Sigmoid colon (tissue), 7 donors: ENCODE results near the gene UPF2. TPM values are rescaled to one million over a fixed set of nuclear protein-coding genes. Genes with fewer than 3 reads are reported as not detected.

Experiments used
- DNase-seq: peaks from one replicate; pipeline ENCODE4 v3.0.0-alpha.2; 2019
- H3K27ac ChIP-seq, 4 donors: fragments of 200-600 bp; sonication (generic); one replicate each; pipeline ENCODE4 v1.5.1; 2016 to 2019; ENCODE audit warnings: mild to moderate bottlenecking in 1 of 4
- H3K27me3 ChIP-seq, 3 donors: fragments of 200-600 bp; sonication (generic); one replicate each; pipeline ENCODE4 v1.5.1; 2019; ENCODE audit warnings: mild to moderate bottlenecking in 1 of 3
- H3K36me3 ChIP-seq, 4 donors: fragments of 200-600 bp; sonication (generic); one replicate each; pipeline ENCODE4 v1.5.1; 2016 to 2019
- H3K4me1 ChIP-seq, 4 donors: fragments of 200-600 bp; sonication (generic); one replicate each; pipeline ENCODE4 v1.5.1; 2017 to 2019
- H3K4me3 ChIP-seq, 4 donors: fragments of 200-600 bp; sonication (generic); one replicate each; pipeline ENCODE4 v1.5.1; 2017 to 2019; ENCODE audit warnings: mild to moderate bottlenecking in 2 of 4, moderate library complexity in 1 of 4
- H3K9me3 ChIP-seq, 4 donors: fragments of 200-600 bp in 3 of 4; sonication (generic) in 3 of 4; one replicate each; pipeline versions ENCODE4 v1.5.1 to v1.6.1; 2013 to 2019
- CTCF ChIP-seq, 4 experiments: fragments of 450-650 bp in 3 of 4; fragments of 200-600 bp in 1 of 4; IDR thresholded peaks; one replicate each; pipeline ENCODE4 v1.5.1; 2016 to 2019; ENCODE audit warnings: antibody characterized with exemption in 4 of 4, mild to moderate bottlenecking in 3 of 4, moderate library complexity in 2 of 4
- EP300 ChIP-seq, 4 donors: sonication (generic); formaldehyde crosslinking; IDR thresholded peaks; one replicate each; pipeline ENCODE4 v1.6.1; 2017; ENCODE audit warnings: antibody characterized with exemption in 4 of 4
- POLR2A ChIP-seq, 2 donors: fragments of 450-650 bp; IDR thresholded peaks; one replicate each; pipeline ENCODE4 v1.6.1; 2016; ENCODE audit warnings: antibody characterized with exemption in 2 of 2, mild to moderate bottlenecking in 2 of 2, moderate library complexity in 2 of 2
- POLR2AphosphoS5 ChIP-seq, 4 donors: sonication (generic); formaldehyde crosslinking; IDR thresholded peaks; one replicate each; pipeline ENCODE4 v1.6.1; 2017; ENCODE audit warnings: antibody characterized with exemption in 4 of 4
- WGBS, 2 donors: extraction: QIAGEN DNeasy Blood & Tissue Kit; methylation state at CpG; one replicate each; pipeline ENCODE4 v1.1.7; 2013; 5-methylcytosine and 5-hydroxymethylcytosine counted together
- intact Hi-C: fragments of 100-400 bp; cut with DNase I; formaldehyde crosslinking; loops from one replicate; pipeline ENCODE4 v1.15.1; 2023
- polyA plus RNA-seq, 3 donors: library from polyadenylated mRNA; stranded (reverse); fragments of 200-250 nt; gene quantifications; one replicate each; pipeline ENCODE4 v1.2.3, GENCODE V29; 2013
- total RNA-seq, 4 donors: library from RNA; depleted of rRNA; stranded (reverse); fragments of >200 nt; gene quantifications; one replicate each; pipeline ENCODE4 v1.1.0, GENCODE V29; 2016
- donor health status: healthy with polysubstance abuse.
- donor health status: Bipolar disorder and iron deficiency.
- donor health status: healthy.

Gene UPF2
- total and polyA plus RNA-seq, 7 donors: 11.4 to 36.9 (median 29.3) TPM

GRCh38 chr10:11907914-11908313 lies 134.7 kb downstream of the UPF2 start:
- Histone ChIP-seq H3K27me3 (no peaks in the 10 kb centered on the region), H3K36me3 (no peaks in the 10 kb centered on the region), H3K4me1 (no peaks in the 10 kb centered on the region), H3K9me3 (no peaks in the 10 kb centered on the region), H3K27ac (no peak overlapping the region), H3K4me3 (no peak overlapping the region)
- WGBS, 2 donors: 94% methylated on average over 18 of the region's 18 CpGs
- intact Hi-C loops: no loop called here
- no peak for DNase-seq
- TF ChIP-seq POLR2AphosphoS5 (IDR thresholded peaks at IDR 0.05): no peak
- no peak for TF ChIP-seq POLR2A (IDR thresholded peaks at IDR 0.05)

DNA sequence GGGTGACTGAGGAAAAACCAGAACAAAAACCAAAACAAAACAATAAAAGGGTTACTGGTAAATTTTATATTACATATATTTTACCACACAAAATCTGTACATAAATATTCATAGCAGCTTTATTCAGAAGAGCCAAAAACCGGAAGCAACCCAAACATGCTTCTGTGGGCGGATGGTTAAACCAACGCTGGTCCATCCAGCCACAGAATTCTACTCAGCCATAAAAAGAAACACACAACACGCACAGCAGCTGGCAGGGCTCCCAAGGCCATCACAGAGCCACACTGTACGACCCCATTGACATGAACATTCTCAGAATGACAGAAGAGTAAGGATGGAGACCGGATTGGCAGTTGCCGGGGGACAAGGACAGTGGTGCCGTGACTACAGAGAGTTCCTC lies 135.9 kb downstream of the UPF2 start:
- no peaks in the 10 kb centered on the region for H3K27me3 ChIP-seq
- intact Hi-C loops: no loop called here
- no peaks in the 10 kb centered on the region for H3K9me3 ChIP-seq
- TF ChIP-seq EP300 (IDR thresholded peaks at IDR 0.05): no peak
- no peak for TF ChIP-seq POLR2A (IDR thresholded peaks at IDR 0.05)
- TF ChIP-seq CTCF (IDR thresholded peaks at IDR 0.05): no peak
- TF ChIP-seq POLR2AphosphoS5 (IDR thresholded peaks at IDR 0.05): no peak
- 68 to 75% methylated on average over 8 of the region's 8 CpGs for WGBS, 2 donors
- DNase-seq: no peak
- no peak overlapping the region for H3K27ac ChIP-seq
- no peak overlapping the region for H3K4me3 ChIP-seq
- no peaks in the 10 kb centered on the region for H3K36me3 ChIP-seq
- H3K4me1 ChIP-seq: no peaks in the 10 kb centered on the region

- WGBS, 2 donors: 94 to 97% methylated on average over 7 of the region's 7 CpGs
- no peak overlapping the region for H3K4me3 ChIP-seq
- DNase-seq: peak; percentile 22
Observed at GRCh38 chr10:11902646-11903045, 140.0 kb downstream of the UPF2 start.

GRCh38 chr10:11901833-11902475 lies 140.7 kb downstream of the UPF2 start:
- intact Hi-C loops: no loop called here
- 72 to 78% methylated on average over 23 of the region's 23 CpGs for WGBS, 2 donors
- TF ChIP-seq POLR2AphosphoS5 (IDR thresholded peaks at IDR 0.05) (no peak), EP300 (IDR thresholded peaks at IDR 0.05) (no peak), CTCF (IDR thresholded peaks at IDR 0.05) (no peak), POLR2A (IDR thresholded peaks at IDR 0.05) (no peak)
- H3K4me3 ChIP-seq: no peak overlapping the region
- no peaks in the 10 kb centered on the region for H3K36me3 ChIP-seq
- no peak overlapping the region for H3K27ac ChIP-seq
- peaks cover 0 to 6% (median 0%) of the 10 kb centered on the region in 3 donors for H3K27me3 ChIP-seq
- DNase-seq: peak; percentile 43
- no peaks in the 10 kb centered on the region for H3K4me1 ChIP-seq
- no peaks in the 10 kb centered on the region for H3K9me3 ChIP-seq

More at GRCh38 chr10:11902646-11903045, 140.0 kb downstream of the UPF2 start:
- intact Hi-C loops: no loop called here
- Histone ChIP-seq H3K27me3 (peaks cover 0 to 6% (median 0%) of the 10 kb centered on the region in 3 donors), H3K4me1 (no peaks in the 10 kb centered on the region), H3K27ac (no peak overlapping the region), H3K9me3 (no peaks in the 10 kb centered on the region), H3K36me3 (no peaks in the 10 kb centered on the region)
- TF ChIP-seq POLR2AphosphoS5 (IDR thresholded peaks at IDR 0.05) (no peak), POLR2A (IDR thresholded peaks at IDR 0.05) (no peak), CTCF (IDR thresholded peaks at IDR 0.05) (no peak), EP300 (IDR thresholded peaks at IDR 0.05) (no peak)

- peak; percentile 3 for DNase-seq
- Histone ChIP-seq H3K36me3 (no peaks in the 10 kb centered on the region), H3K27ac (no peak overlapping the region), H3K4me3 (no peak overlapping the region), H3K9me3 (no peaks in the 10 kb centered on the region), H3K4me1 (no peaks in the 10 kb centered on the region), H3K27me3 (peaks cover 0 to 6% (median 0%) of the 10 kb centered on the region in 3 donors)
- TF ChIP-seq POLR2AphosphoS5 (IDR thresholded peaks at IDR 0.05) (no peak), POLR2A (IDR thresholded peaks at IDR 0.05) (no peak), CTCF (IDR thresholded peaks at IDR 0.05) (no peak), EP300 (IDR thresholded peaks at IDR 0.05) (no peak)
- intact Hi-C loops: no loop called here
- WGBS, 2 donors: 75 to 78% methylated on average over 7 of the region's 7 CpGs
Observed at GRCh38 chr10:11901454-11901832, 141.2 kb downstream of the UPF2 start.
